NCI-H2196 (cell line): ENCODE data around the gene SMOC1.

Experiments
- DNase-seq: peaks from one replicate; lab custom pipeline; 2025; ENCODE audit not compliant: unreplicated experiment; lab: John Stamatoyannopoulos, UW

The SMOC1 gene

GRCh38 chr14:70078329-70078728, 199.1 kb downstream of the SMOC1 start:
- DNase-seq, result no peak

GRCh38 chr14:70080076-70080475, 200.9 kb downstream of the SMOC1 start:
- no peak for DNase-seq
